Tibial nerve (tissue), 3 donors: Measurements from ENCODE around the gene PEX26.

Source experiments
- POLR2A ChIP-seq, 2 donors: fragments of 450-650 bp; IDR thresholded peaks; one replicate each; pipeline ENCODE4 v1.6.1; 2017; ENCODE audit warnings: antibody characterized with exemption in 2 of 2, mild to moderate bottlenecking in 2 of 2, moderate library complexity in 2 of 2
- TF ChIP-seq, protein P1 (sequence below), 5 experiments: fragments of 200-600 bp in 3 of 5; fragments of 450-650 bp in 2 of 5; sonication (generic) in 3 of 5; IDR thresholded peaks; one replicate each; pipeline ENCODE4 v1.5.1; 2016 to 2019; ENCODE audit warnings: antibody characterized with exemption in 5 of 5, mild to moderate bottlenecking in 3 of 5, moderate library complexity in 2 of 5

DNA sequence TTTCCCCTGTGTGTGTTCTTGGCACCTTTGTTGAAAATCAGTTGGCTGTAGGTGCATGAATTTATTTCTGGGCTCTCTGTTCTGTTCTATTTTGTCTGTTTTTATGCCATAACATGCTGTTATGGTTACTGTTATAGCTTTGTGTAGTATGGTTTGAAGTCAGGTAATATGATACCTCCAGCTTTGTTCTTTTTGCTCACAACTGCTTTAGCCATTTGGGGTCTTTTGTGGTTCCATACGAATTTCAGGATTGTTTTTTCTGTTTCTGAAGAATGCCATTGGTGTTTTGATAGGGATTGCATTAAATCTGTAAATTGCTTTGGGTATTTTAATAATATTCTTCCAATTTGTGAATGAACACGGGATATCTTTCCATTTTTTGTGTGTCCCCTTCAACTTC lies 4.7 kb downstream of the PEX26 start:
- TF ChIP-seq, protein P1, sequence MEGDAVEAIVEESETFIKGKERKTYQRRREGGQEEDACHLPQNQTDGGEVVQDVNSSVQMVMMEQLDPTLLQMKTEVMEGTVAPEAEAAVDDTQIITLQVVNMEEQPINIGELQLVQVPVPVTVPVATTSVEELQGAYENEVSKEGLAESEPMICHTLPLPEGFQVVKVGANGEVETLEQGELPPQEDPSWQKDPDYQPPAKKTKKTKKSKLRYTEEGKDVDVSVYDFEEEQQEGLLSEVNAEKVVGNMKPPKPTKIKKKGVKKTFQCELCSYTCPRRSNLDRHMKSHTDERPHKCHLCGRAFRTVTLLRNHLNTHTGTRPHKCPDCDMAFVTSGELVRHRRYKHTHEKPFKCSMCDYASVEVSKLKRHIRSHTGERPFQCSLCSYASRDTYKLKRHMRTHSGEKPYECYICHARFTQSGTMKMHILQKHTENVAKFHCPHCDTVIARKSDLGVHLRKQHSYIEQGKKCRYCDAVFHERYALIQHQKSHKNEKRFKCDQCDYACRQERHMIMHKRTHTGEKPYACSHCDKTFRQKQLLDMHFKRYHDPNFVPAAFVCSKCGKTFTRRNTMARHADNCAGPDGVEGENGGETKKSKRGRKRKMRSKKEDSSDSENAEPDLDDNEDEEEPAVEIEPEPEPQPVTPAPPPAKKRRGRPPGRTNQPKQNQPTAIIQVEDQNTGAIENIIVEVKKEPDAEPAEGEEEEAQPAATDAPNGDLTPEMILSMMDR (IDR thresholded peaks at IDR 0.05): no peak
- TF ChIP-seq POLR2A (IDR thresholded peaks at IDR 0.05): no peak
